Stimulated activated CD4-positive, alpha-beta T cell treated with anti-CD3 and anti-CD28 coated beads, Interleukin-1b, Interleukin-23, amount 100 ng/mL, for 48 hours (primary cell): ENCODE results near the gene MUC2.

ENCODE experiments used
- DNase-seq: peaks from one replicate; pipeline ENCODE4 v3.0.0-alpha.2; 2020

MUC2 gene

GRCh38 chr11:1073851-1074243, 827 bp upstream of the MUC2 start:
- no peak for DNase-seq

GRCh38 chr11:1075341-1075911, 752 bp downstream of the MUC2 start:
- no peak for DNase-seq

GRCh38 chr11:1076061-1076665, 1.5 kb downstream of the MUC2 start:
- DNase-seq, result no peak

DNA sequence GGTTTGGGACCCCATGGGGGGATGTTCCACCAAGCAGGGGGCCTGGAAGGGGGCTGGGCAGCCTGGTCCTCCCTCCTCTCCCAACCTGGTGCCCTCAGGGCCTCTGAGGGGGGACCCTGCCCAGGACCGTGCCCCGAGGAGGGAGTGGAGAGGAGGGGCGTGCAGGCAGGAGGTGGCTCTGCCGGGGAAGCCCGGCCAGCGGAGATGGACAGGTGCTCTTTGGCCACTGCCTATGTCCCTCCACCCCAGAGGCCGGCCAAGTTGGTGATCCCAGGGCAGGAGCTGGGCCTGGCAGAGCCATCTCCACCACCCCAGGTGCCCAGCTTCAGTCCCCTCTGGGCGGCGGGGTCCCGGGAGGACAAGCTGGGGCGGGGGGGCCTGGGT, 2.4 kb downstream of the MUC2 start:
- no peak for DNase-seq

DNA sequence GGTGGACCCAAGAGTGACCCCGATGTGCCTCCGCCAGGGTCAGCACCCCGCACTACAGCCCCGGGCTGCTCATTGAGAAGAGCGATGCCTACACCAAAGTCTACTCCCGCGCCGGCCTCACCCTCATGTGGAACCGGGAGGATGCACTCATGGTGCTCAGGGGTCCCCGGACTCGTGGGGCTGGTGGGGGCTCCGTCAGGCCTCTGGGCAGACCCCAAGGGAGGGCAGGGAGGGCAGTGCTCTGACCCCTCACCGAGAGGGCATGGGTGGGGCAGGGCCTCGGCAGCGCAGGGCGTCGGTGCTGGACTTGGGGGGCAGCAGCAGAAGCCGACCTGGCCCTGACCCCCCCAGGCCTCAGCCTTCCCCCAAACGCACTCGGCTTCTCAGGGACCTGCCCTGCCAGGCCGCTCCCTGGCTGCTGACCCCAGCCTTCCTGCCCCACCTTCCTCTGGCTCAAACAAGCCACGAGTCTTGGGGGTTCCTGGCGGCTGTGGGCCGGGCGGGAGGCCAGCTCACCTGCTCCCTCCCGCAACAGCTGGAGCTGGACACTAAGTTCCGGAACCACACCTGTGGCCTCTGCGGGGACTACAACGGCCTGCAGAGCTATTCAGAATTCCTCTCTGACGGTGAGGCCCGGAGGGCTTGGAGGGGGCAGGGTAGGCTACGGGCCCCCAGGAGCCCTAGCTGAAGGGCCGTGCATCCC, 2.9 kb downstream of the MUC2 start:
- no peak for DNase-seq

- DNase-seq, result no peak
These were observed 3.5 kb downstream of the MUC2 start for GRCh38 chr11:1078191-1078601.

GRCh38 chr11:1081601-1082311, 7.1 kb downstream of the MUC2 start:
- DNase-seq, result no peak

- DNase-seq, result no peak
These were observed 7.7 kb downstream of the MUC2 start for GRCh38 chr11:1082346-1082727.

GRCh38 chr11:1082728-1083620, 8.3 kb downstream of the MUC2 start:
- no peak for DNase-seq

- no peak for DNase-seq
These were observed 9.2 kb downstream of the MUC2 start for GRCh38 chr11:1083621-1084551.

- no peak for DNase-seq
These were observed 10.1 kb downstream of the MUC2 start for GRCh38 chr11:1084561-1085439.

DNA sequence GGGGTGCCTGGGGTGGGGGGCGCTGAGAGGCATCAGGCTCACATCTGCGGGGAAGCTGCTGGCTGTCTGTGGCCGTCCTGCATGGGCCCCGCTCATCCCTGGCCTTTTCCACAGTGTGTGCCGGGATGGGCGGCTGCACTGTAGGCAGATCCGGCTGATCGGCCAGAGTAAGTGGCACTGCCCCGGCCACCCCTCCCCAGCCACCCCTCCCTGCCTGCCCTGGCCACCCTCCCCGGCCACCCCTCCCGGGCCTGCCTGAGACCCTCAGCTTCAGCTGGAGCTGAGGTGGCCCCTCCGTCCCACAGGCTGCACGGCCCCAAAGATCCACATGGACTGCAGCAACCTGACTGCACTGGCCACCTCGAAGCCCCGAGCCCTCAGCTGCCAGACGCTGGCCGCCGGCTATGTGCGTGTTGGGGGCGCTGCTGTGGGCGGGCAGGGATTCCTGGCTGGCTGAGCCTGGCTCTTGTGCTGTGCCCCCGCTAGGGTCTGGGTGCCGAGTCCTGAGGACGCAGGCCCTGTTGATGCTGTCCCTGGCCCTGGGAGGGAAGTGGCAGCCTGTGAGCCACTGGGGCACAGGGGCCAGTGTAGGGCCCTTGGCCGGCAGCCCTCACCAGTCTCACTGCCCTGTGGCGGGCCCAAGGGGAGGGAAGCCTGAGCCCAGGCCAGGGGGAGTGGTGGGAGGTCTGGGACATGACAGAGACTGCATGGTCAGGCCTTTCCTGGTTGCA, 10.9 kb downstream of the MUC2 start:
- DNase-seq, result no peak

GRCh38 chr11:1086171-1087102, 11.8 kb downstream of the MUC2 start:
- no peak for DNase-seq

DNA sequence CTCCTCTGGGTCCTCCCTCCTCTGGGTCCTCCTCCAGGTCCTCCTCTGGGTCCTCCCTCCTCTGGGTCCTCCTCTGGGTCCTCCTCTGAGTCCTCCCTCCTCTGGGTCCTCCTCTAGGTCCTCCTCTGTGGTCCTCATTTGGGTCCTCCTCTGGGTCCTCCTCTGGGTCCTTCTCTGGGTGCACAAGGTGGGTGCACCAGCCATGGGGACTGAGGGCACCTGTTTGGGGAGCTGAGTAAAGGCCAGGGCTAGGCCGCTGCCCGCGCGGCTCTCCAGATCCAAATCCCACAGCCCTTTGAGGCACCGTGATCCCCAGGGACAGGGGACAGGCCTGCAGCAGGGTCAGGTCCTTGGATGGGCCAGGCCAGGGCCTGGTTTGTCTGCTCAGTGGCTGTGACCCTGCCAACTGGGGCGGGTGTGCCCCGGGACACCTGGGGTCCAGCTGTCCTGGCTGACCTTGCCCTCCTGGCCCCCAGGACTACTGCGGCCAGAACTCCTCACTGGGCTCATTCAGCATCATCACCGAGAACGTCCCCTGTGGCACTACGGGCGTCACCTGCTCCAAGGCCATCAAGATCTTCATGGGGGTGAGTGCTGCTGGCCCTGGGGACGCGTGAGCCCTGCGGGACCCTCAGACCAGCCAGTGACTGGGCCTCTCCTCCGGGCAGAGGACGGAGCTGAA, 12.7 kb downstream of the MUC2 start:
- no peak for DNase-seq

- DNase-seq, result no peak
These were observed 13.6 kb downstream of the MUC2 start for GRCh38 chr11:1087961-1088926.

- no peak for DNase-seq
These were observed 14.5 kb downstream of the MUC2 start for GRCh38 chr11:1088927-1089737.
